Head of caudate nucleus (tissue), 42 donors: ENCODE measurements around the gene PKMYT1.

Experiments
- DNase-seq, 42 donors: peaks; one replicate each; pipeline versions ENCODE4 v3.0.0 to v3.0.0-alpha.2; 2020 to 2021; ENCODE audit warnings: mixed read lengths in 7 of 42
- intact Hi-C: fragments of 100-400 bp; cut with DNase I; formaldehyde crosslinking; loops from one replicate; pipeline ENCODE4 v1.15.0; 2022

Gene PKMYT1

DNA sequence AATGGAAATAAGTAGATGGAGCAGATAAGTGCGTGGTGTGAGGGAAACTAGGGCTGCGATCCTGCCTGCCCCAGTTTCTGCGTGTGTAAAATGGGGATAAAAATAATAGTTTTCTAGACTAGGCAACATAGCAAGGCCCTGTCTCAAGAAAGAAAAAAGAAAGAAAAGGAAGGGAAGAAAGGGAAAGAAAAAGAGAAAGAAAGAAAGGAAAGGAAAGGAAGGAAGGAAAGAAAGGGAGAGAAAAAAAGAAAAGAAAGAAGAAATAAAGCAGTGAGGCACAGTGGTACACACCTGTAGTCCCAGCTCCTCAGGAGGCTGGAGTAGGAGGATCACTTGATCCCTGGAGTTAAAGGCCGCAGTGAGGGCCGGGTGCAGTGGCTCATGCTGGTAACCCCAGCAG lies 2.2 kb upstream of the PKMYT1 start:
- no peak for DNase-seq
- intact Hi-C loops, result no loop called here

DNA sequence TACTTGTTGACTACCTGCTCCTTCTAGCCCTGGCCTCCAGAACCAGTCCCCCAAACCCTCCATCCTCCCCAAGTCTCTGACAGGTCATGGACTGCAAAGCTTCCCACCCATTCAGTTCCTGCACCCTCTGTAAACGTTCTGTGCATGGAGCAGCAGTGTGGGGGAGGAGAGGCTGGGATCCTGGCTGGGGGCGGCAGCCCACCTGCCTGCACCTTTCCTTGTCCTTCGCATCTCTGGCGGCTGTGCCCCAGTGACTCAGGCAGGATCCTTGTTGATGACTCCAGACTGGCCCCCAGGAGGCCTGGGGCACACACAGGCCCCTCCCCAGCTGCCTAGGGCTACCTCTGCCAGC lies 1.6 kb upstream of the PKMYT1 start:
- DNase-seq, result no peak
- intact Hi-C loops, result no loop called here

DNA sequence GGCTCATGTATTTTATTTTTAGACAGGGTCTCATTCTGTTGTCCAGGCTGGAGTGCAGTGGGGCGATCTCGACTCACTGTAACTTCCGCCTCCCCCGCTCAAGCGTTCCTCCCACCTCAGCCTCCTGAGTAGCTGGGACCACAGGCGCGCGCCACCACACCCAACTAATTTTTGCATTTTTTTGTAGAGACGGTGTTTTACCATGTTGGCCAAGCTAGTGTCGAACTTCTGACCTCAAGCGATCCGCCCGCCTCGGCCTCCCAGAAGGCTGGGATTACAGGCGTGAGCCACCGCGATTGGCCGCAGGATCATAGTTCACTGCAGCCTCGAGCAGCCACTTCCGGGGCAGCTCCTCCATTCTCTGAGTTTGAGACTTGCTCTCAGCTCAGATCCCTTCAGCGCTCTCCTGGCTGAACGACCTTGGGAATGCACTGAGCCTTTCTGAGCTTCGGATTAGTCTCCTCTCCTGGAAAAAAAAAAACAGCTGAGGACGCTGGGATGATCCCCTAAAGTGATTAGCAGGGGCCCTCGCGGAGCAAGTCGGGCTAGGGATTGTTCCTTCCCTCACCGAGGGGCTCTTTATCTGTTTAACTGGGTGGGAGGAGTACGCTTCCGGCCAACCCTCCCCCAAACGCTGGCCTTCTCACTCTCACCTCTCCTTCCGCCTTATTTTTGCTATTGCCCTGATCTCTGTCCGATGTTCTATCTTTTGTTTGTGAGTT lies 1.1 kb upstream of the PKMYT1 start:
- intact Hi-C loops, result no loop called here
- no peak for DNase-seq

DNA sequence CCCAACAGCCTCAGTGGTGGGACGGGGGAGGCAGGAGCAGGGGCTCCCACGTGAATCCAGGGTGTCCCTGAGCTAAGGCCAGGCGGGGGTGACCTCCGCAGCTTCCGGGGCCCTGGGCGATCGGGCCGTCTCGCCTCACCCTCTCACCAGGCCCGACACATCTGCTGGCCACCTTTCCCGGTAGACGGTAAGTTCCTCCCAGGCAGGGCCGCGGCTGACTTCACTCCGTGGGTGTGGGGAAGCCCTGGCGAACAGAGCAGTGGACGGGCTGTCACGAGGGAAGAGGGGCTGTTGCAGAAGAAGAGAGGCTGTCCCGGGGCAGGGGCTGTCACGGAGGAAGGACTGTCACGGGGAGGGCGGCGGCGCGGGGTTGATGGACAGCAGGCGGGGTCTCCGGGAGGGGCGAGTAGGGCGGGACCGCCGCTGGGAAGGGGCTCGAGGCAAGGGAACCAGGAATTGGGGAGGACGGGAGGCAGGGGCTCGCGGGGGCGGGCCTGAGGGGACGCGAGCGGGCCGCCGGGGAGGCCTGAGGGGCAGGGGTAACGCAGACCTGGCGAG lies 498 bp downstream of the PKMYT1 start:
- intact Hi-C loops, result no loop called here
- no peak for DNase-seq

DNA sequence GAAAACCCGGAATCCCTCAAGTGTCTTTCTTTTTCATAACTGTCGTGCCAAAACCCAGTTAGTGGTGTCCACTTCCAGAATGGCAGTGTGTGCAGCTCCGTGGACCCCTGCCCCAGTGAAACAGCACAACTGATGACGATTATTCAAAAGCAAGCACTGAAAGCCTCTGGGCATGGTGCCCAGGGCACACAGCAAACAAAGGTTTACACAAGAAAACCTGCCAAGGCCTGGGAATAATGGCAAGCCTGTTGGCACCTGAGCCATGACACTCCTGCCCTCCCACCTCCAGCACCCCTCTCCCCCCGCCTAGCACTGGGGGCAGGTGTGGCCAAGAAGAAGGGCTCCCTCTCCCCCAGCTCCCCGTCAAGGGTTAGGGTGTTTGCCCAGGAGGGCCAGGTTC lies 2.8 kb downstream of the PKMYT1 start:
- peak in 9 of 42 donors; percentile 26 to 55 (median 33) for DNase-seq
- intact Hi-C loops, result no loop called here

DNA sequence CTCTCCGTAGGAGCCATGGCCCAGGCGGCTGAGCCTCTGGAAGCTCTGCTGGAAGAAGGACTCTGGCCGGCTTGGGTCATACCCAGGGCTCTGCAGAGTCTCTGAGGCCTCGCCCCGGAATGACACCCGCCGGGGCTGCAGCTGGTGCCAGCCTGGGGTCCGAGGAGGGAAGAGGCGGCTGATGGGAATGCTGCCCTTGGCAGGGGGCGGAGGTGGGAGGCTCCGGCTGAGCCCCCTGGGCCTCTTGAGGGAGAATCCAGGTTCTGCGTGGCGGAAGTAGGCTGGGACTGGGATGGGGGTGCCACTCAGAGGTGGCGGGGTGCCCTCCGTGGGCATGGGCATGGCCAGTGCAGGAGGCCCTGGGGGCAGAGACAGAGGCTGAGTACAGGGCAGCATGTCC lies 3.6 kb downstream of the PKMYT1 start:
- no peak for DNase-seq
- intact Hi-C loops, result no loop called here

DNA sequence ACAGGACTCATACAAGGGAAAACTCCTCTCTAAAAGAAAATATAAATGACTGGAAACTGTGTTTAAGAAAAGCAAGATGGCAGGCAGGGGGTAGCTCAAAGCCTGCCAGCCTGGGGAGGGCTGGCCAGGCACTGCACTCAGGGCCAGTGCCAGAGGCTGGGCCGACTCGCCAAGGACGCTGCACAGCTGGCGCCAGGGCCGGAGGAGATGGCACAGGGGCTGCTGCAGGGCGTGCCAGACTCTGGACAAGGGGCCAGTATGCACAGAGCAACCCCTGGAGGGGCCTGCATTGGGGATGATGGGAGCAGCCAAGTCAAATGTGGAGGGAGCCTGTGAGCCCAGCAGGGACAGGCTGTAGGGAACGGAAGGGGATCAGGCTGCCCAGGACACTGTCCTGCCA lies 4.0 kb downstream of the PKMYT1 start:
- DNase-seq, result peak in 10 of 42 donors; percentile 34 to 66 (median 46)
- intact Hi-C loops, result no loop called here

DNA sequence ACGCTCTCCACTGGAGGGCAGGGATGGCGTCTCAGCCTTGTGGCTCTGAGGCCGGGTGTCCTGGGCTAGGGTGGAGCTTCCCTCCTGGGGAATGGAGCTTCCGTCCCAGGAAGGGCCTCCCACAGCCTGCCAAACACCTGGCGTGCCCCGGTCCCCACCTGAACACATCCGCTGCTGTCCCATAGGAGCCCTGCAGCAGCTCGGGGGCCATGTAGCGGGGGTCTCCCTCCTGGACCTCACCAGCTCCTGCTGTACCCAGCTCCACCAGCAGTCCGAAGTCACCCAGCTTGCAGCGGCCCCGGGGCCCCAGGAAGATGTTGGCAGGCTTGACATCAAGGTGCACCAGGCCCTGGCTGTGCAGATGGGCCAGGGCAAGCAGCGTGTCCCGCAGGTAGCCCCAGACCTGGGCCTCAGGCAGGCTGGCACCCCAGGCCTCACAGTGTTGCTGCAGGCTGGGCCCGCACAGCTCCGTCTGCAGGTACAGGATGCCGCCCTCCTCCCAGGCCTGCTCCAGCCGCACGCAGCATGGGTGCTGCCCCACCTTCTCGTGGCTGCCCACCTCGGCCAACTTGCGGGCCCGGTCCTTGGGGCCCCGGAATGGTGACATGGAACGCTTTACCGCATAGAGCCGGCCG lies 5.0 kb downstream of the PKMYT1 start:
- intact Hi-C loops, result no loop called here
- DNase-seq, result no peak

DNA sequence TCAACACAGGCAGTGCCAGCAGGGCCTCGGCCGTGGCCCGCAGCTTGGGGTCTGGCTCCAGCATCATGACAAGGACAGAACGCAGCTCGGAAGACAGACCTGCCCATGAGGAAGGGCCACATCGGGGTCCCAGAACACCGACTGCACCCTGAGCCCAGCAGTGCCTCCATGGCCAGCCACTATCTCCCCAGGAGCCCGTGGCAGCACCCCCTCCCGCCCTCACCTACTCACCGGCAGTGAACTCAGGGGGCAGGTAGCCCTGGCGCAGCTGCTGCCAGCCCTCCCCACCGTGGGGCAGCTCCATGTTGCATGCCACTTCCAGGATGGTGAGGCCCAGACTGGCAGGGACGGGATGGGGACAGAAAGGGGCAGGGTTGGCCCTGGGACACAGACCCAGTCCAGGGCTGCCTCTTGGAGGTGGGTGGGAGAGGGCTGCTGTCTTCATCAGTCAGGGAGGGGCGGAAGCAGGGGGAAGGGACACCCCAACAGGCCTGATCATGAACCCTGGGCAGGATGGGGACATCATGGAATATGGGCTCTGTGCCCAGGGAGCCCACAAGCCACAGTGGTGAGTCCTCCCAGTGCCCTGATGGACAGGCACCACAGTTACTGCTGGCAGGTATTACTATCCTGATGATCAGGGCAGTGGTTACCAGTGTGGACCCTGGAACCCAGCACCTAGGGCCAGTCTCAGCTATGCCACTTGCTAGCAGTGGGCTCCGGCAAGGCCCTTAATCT lies 5.8 kb downstream of the PKMYT1 start:
- no peak for DNase-seq
- intact Hi-C loops, result loop anchor here (5.0 kb wide), 1 partner anchor 57 kb away; no protein-coding TSS in a partner anchor

DNA sequence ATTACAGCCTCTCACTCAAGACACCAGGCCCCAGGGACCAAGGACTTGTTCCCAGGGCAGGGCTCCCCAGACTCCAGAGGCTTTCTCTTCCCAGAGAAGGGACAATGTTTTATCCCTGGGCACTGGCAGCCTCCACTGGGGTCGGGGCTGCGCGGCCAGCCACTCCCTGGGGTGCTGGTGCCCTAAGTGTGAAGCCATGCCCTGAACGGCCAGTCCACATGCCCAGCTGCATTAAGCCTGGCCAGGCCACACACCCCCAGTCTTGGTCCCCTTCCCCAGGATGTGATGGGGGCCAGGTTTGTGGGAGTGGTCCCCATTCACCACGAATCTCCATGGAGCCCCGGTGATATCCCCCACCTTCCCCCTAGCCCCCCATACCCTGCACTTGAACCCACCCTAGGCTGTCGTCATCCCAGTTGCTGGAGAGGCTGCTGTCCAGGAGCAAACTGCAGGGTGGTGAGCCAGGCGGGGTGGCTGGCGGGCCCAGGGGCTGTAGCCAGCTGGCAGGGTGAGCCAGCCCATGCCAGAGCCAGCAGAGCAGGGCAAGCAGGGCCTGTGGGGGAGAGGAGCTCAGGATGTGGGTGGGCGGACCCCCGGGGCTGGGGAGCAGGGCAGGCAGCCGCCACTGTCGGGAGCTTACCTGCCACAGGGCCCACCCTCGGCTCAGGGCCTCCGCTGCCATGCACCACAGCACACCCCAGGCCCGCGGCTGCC lies 6.5 kb downstream of the PKMYT1 start:
- intact Hi-C loops, result loop anchor here (5.0 kb wide), 1 partner anchor 56 kb away; no protein-coding TSS in a partner anchor
- DNase-seq, result peak in 15 of 42 donors; percentile 27 to 70 (median 50)

DNA sequence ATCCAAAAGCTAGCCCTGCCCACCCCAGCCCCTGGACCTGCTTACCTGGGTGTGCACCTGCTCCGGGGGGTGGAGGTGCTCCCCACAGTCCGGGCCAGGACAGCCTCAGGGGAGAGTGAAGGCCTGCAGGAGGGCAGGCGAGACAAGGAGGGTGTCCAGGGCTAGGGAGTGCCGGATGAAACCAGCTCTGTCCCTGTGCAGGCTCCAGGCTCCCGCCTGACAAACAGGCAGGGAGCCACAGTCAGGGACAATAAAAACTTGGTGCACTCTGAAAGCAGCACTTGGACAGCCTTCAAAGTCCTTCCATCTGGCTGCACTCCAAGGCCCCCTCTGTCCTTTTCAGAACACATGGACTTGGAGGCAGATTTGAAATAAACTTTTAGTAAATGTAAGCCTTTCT lies 7.2 kb downstream of the PKMYT1 start:
- DNase-seq, result peak in 19 of 42 donors; percentile 37 to 76 (median 54)
- intact Hi-C loops, result loop anchor here (5.0 kb wide), 1 partner anchor 56 kb away; no protein-coding TSS in a partner anchor

DNA sequence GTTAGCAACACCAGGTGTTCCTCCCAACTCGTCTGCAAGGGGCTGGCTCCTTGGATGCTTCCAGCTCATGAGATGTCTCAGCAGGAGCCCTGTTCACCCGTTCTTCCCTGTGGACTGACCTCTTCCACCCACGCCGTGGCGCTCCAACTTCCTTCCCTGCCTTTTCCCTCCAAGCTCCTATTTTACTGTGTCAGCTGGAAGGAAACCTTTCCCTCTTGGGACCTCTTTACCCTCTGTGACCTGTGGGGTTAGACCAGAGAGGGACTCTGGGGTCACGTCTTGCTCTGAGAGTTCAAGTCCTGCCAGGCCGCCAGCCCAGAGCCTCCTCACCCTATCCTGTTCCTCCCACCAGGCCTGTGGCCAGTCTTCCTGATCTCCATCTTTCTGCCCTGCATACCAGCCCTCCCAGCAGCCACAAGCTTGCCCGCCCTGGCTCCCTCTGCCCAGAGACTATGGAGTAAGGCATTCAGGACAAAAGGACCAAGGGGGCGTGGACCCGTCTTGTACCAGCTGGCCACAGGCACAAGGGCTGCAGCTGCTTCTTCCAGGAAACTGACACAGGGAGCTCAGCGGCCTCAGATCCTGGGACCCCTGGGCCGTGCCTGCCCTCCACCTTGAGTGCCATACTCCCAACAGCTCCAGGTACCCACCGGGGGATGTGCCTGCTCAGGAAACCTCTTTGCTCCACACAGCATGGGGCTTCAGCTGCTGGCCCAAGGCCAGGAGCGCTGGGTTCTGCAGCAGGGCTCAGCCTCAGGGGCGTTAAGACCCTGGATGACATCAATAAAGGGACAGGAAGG lies 8.1 kb downstream of the PKMYT1 start:
- intact Hi-C loops, result loop anchor here (5.0 kb wide), 1 partner anchor 55 kb away; no protein-coding TSS in a partner anchor
- DNase-seq, result peak in 1 of 42 donors; percentile 41

DNA sequence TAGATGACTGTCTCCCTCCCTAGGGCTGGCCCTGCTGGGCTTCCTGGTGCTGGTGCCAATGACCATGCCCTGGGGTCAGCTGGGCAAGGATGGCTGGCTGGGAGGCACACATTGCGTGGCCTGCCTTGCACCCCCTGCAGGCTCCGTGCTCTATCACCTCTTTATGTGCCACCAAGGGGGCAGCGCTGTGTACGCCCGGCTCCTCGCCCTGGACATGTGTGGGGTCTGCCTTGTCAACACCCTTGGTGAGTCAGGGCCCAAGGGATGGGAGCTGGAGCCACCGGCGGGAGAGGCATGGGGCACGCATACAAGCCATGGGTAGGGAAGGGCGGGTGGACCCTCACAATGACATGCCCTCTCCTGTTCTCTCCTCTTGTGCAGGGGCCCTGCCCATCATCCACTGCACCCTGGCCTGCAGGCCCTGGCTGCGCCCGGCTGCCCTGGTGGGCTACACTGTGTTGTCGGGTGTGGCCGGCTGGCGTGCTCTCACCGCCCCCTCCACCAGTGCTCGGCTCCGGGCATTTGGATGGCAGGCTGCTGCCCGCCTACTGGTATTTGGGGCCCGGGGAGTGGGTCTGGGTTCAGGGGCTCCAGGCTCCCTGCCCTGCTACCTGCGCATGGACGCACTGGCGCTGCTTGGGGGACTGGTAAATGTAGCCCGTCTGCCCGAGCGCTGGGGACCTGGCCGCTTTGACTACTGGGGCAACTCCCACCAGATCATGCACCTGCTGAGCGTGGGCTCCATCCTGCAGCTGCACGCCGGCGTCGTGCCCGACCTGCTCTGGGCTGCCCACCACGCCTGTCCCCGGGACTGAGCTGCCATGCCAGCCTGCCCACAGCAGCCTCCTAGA lies 8.9 kb downstream of the PKMYT1 start:
- intact Hi-C loops, result loop anchor here (5.0 kb wide), 1 partner anchor 54 kb away; no protein-coding TSS in a partner anchor
- no peak for DNase-seq

DNA sequence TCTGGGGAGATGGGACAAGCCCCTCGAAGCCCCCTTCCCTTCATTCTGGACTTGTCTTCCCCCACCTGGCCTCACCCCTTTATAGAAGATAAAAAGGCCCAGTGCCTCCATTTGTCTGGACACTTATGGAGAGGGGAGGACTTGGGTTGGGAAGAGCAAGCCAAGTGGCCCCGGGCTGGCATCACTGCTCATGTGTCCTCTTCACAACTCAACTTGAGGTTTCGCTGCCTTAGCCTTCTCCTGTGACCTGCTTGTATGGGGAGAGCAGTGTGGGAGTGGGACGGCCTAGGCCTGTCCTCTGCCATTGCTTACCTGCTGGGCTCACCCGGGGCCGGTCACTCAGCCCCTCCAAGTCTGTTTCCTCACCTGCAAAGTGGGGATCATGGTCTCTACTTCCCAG lies 9.7 kb downstream of the PKMYT1 start:
- intact Hi-C loops, result loop anchor here (5.0 kb wide), 1 partner anchor 53 kb away; no protein-coding TSS in a partner anchor
- no peak for DNase-seq

DNA sequence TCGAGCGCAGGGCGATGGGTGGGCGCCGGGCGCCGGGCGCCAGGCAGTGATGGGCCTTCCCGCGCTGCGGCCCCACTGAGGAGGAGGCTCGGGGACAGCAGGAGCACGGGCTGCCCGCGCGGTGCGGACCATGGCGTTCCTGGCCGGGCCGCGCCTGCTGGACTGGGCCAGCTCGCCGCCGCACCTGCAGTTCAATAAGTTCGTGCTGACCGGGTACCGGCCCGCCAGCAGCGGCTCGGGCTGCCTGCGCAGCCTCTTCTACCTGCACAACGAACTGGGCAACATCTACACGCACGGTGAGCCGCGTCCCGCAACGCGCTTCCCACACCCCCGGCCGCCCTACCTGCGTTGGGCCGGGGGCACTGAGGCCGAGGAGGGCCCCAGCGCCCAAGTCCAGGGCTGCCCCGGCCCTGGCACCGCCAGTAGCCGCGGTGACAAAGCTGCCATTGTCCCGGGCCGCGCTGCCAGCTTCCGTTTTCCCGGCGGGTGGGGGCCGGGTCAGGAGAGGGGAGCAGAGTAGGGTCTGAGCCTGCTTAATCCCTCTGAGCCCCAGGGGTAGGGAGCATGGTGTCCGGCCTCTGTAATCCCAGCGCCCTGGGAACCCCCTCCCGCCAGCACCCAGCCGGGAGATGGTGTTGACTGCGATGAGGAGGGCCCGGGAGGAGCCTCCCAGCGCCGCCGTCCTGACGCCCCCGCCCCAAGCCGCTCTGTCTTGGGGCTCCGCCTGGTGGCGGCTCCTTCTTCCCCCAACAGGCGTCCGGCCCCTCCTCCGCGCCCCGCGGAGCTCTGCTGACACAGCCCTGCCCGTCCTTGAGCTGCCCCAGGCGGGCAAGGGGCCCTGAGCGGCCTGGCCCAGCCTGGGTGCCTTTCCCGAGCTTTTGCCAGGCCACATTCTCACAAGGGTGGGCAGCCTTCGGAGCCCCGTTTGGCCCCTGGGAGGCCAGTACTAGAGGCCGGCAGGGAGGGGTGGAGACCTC lies 10.4 kb downstream of the PKMYT1 start:
- DNase-seq, result peak; percentile 50 to 87 (median 77)

More for the DNA sequence above, 10.4 kb downstream of the PKMYT1 start:
- intact Hi-C loops, result loop anchor here (5.0 kb wide), 1 partner anchor 53 kb away; no protein-coding TSS in a partner anchor
